PC-9 (cell line): Measurements from ENCODE around the gene APBB1IP. TPM values are rescaled to one million over a fixed set of nuclear protein-coding genes. Genes with fewer than 3 reads are reported as not detected.
"Not testable (repeated sequence)": the region's sequence is repeated elsewhere in the genome, so short reads cannot be mapped to it uniquely, and the experiment has no call there.

ENCODE experiments used
- BruUV-seq: library from RNA; stranded (reverse); fragments of 400-500 nt; replicated peaks from 2 replicates; lab custom pipeline; 2021; lab: Mats Ljungman, UMichigan
- CTCF ChIA-PET: fragments of 300-600 bp; sonication (Branson Sonifier 250); formaldehyde crosslinking; loops from one replicate; lab custom pipeline; 2022; ENCODE audit warnings: antibody characterized with exemption; lab: Charles Lee
- POLR2A ChIA-PET: fragments of 300-600 bp; sonication (Branson Sonifier 250); formaldehyde crosslinking; loops from one replicate; lab custom pipeline; 2022; ENCODE audit warnings: antibody characterized with exemption; ENCODE audit not compliant: unreplicated experiment; lab: Charles Lee
- DNase-seq, 2 experiments: peaks; one replicate each; pipeline versions ENCODE4 v3.0.0 to v3.0.0-alpha.2; 2015 to 2022; ENCODE audit warnings: mixed read lengths in 1 of 2
- H2AFZ ChIP-seq: fragments of 200-600 bp; sonication (generic); 2 replicates; pipeline ENCODE4 v1.8.1; 2017; ENCODE audit warnings: antibody characterized with exemption
- H3F3A ChIP-seq: fragments of 200-600 bp; sonication (generic); 2 replicates; pipeline ENCODE4 v1.8.1; 2017; ENCODE audit warnings: antibody characterized with exemption, mild to moderate bottlenecking, low read depth; ENCODE audit not compliant: insufficient read depth
- H3K27ac ChIP-seq: fragments of 200-600 bp; sonication (generic); 2 replicates; pipeline ENCODE4 v1.6.1; 2016; ENCODE audit warnings: mixed run types
- H3K27me3 ChIP-seq: fragments of 200-600 bp; sonication (generic); 2 replicates; pipeline ENCODE4 v1.6.1; 2016; ENCODE audit warnings: low read depth, mixed run types; ENCODE audit not compliant: insufficient read depth
- H3K36me3 ChIP-seq: fragments of 200-600 bp; sonication (generic); 2 replicates; pipeline ENCODE4 v1.6.1; 2016; ENCODE audit warnings: low read depth, mixed run types
- H3K4me1 ChIP-seq: fragments of 200-600 bp; sonication (generic); replicated peaks from 2 replicates; pipeline ENCODE4 v1.6.1; 2016; ENCODE audit warnings: mixed run types; ENCODE audit not compliant: insufficient read depth
- H3K4me2 ChIP-seq: fragments of 200-600 bp; sonication (generic); 2 replicates; pipeline ENCODE4 v1.6.1; 2017; ENCODE audit warnings: mixed run types
- H3K4me3 ChIP-seq: fragments of 200-600 bp; sonication (generic); 2 replicates; pipeline ENCODE4 v1.6.1; 2016; ENCODE audit warnings: mixed run types
- H3K79me2 ChIP-seq: fragments of 200-600 bp; sonication (generic); 2 replicates; pipeline ENCODE4 v1.6.1; 2017; ENCODE audit warnings: low read depth, mixed run types
- H3K9me2 ChIP-seq: fragments of 200-600 bp; sonication (generic); 2 replicates; pipeline ENCODE4 v1.8.1; 2017; ENCODE audit warnings: mild to moderate bottlenecking; ENCODE audit not compliant: insufficient read depth
- H3K9me3 ChIP-seq: fragments of 200-600 bp; sonication (generic); 2 replicates; pipeline ENCODE4 v1.8.1; 2016; ENCODE audit warnings: low read depth; ENCODE audit not compliant: insufficient read depth
- H4K20me1 ChIP-seq: fragments of 200-600 bp; sonication (generic); 2 replicates; pipeline ENCODE4 v1.8.1; 2017; ENCODE audit not compliant: insufficient read depth
- EZH2 ChIP-seq: fragments of 200-600 bp; sonication (generic); IDR thresholded peaks from 2 replicates; pipeline ENCODE4 v1.8.0; 2017; ENCODE audit warnings: antibody characterized with exemption, low read depth
- intact Hi-C: fragments of 100-400 bp; cut with micrococcal nuclease; formaldehyde crosslinking; loops from one replicate; pipeline ENCODE4 v1.10.0; 2022; ENCODE audit not compliant: unreplicated experiment
- total RNA-seq: library from RNA; stranded (reverse); gene quantifications from 2 replicates; pipeline ENCODE4 v1.2.3, GENCODE V29; 2021
- TF ChIP-seq, protein P1 (sequence below): fragments of 200-600 bp; sonication (generic); conservative IDR thresholded peaks from 2 replicates; pipeline ENCODE4 v1.6.1; 2017; ENCODE audit warnings: mixed run types, antibody characterized with exemption, mild to moderate bottlenecking, moderate library complexity

Gene APBB1IP
- total RNA-seq, 1 experiment from 2014 or later: not detected

DNA sequence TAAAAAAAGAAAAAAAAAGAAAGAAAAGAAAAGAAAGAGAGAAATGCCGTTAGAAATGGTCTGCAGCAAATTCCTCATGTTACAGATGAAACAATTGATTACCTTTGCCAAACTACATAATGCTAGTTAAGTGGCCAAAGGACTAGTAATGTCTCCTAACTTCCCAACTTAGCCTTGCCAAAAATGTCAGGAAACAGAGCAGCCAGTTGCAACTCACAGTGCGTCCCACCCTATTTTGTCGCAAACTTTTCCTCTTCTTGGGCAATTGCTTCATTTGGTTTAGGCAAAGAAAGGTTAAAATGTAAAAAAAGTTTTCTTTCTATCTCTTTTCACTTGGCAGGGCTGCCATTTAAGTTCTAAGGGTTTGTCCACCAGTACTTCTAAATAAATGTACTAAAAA is 53.1 kb downstream of the APBB1IP start:
- no peak overlapping the region for H3K4me2 ChIP-seq
- H3F3A ChIP-seq: no peaks in the 10 kb centered on the region
- H3K27ac ChIP-seq: no peak overlapping the region
- H3K4me1 ChIP-seq: no peaks in the 10 kb centered on the region
- H3K9me2 ChIP-seq: no peaks in the 10 kb centered on the region
- H3K4me3 ChIP-seq: no peak overlapping the region
- no TSS peak for BruUV-seq
- no peak for DNase-seq
- no peak for TF ChIP-seq EZH2
- TF ChIP-seq, protein P1, sequence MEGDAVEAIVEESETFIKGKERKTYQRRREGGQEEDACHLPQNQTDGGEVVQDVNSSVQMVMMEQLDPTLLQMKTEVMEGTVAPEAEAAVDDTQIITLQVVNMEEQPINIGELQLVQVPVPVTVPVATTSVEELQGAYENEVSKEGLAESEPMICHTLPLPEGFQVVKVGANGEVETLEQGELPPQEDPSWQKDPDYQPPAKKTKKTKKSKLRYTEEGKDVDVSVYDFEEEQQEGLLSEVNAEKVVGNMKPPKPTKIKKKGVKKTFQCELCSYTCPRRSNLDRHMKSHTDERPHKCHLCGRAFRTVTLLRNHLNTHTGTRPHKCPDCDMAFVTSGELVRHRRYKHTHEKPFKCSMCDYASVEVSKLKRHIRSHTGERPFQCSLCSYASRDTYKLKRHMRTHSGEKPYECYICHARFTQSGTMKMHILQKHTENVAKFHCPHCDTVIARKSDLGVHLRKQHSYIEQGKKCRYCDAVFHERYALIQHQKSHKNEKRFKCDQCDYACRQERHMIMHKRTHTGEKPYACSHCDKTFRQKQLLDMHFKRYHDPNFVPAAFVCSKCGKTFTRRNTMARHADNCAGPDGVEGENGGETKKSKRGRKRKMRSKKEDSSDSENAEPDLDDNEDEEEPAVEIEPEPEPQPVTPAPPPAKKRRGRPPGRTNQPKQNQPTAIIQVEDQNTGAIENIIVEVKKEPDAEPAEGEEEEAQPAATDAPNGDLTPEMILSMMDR: no peak
- ChIA-PET POLR2A (no interaction called here), CTCF (no interaction called here)
- H3K79me2 ChIP-seq: no peaks in the 10 kb centered on the region
- H2AFZ ChIP-seq: no peak overlapping the region
- no peaks in the 10 kb centered on the region for H3K36me3 ChIP-seq
- intact Hi-C loops: no loop called here
- H3K27me3 ChIP-seq: no peaks in the 10 kb centered on the region
- H4K20me1 ChIP-seq: no peaks in the 10 kb centered on the region
- H3K9me3 ChIP-seq: no peaks in the 10 kb centered on the region

DNA sequence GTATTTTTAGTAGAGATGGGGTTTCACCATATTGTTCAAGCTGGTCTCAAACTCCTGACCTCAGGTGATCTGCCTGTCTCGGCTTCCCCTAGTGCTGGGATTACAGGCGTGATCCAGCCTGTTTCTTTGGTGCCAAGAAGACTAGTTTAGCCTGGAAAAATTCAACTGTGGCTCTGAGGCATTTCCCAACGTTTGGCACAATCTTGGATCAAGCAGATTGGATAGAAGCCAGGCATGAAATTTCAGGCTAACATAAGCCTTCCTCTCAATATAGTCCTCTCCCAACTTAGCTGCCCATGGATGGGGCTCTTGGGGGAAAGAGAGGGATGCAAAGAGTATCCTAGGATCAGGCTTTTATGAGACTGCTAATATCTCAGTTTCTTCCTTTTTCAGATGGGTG is 53.8 kb downstream of the APBB1IP start:
- H2AFZ ChIP-seq: no peak overlapping the region
- TF ChIP-seq, protein P1: no peak
- no peak for TF ChIP-seq EZH2
- no peaks in the 10 kb centered on the region for H3K9me3 ChIP-seq
- no TSS peak for BruUV-seq
- H3K27me3 ChIP-seq: no peaks in the 10 kb centered on the region
- H3K79me2 ChIP-seq: no peaks in the 10 kb centered on the region
- no peak overlapping the region for H3K4me2 ChIP-seq
- H4K20me1 ChIP-seq: no peaks in the 10 kb centered on the region
- H3F3A ChIP-seq: no peaks in the 10 kb centered on the region
- H3K36me3 ChIP-seq: no peaks in the 10 kb centered on the region
- H3K27ac ChIP-seq: no peak overlapping the region
- POLR2A ChIA-PET: no interaction called here
- no peak for DNase-seq
- H3K4me1 ChIP-seq: no peaks in the 10 kb centered on the region
- H3K9me2 ChIP-seq: no peaks in the 10 kb centered on the region
- no peak overlapping the region for H3K4me3 ChIP-seq
- CTCF ChIA-PET: no interaction called here
- intact Hi-C loops: no loop called here

DNA sequence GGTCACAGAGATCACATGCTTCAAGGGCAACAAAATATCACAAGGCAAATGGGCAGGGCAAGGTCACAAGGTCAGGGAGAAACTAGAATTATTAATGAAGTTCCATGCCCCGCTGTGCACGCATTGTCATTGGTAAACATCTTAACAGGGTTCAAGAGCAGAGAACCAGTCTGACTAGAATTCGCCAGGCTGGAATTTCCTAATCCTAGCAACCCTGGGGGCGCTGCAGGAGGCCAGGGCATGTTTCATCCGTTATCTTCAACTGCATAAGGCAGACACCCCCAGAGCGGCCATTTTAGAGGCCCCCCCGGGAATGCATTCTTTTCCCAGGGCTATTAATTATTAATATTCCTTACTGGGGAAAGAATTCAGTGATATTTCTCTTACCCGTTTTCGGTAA is 54.6 kb downstream of the APBB1IP start:
- H3K4me1 ChIP-seq, H3K4me2 ChIP-seq, H3K27ac ChIP-seq, H4K20me1 ChIP-seq, H3K9me2 ChIP-seq, H3K27me3 ChIP-seq, BruUV-seq, H3K9me3 ChIP-seq, CTCF ChIA-PET, H3F3A ChIP-seq, intact Hi-C loops, H3K79me2 ChIP-seq, H3K4me3 ChIP-seq, DNase-seq, H3K36me3 ChIP-seq, H2AFZ ChIP-seq, POLR2A ChIA-PET: not testable (repeated sequence)

DNA sequence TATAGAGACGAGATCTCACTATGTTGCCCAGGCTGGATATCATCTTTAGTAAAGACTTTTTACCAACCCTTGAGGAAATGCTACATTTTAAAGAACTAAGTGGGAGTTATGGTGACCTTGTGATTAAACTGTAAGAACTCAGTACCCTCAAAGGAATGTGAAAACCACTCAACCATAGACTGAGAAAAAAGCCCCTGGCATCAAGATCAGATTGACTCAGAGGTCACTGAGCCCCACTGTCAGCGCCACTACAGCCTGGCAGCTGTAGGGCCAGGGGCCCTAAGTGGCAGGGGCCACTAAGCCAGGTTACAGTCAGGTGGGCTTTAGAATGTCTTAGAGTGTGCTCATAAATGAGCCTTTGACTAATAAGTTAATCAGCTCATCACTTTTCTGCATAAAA is 55.9 kb downstream of the APBB1IP start:
- no peak overlapping the region for H3K4me2 ChIP-seq
- H3K9me2 ChIP-seq: no peaks in the 10 kb centered on the region
- BruUV-seq: no TSS peak
- no peak overlapping the region for H3K4me3 ChIP-seq
- H3K27ac ChIP-seq: no peak overlapping the region
- H3K27me3 ChIP-seq: no peaks in the 10 kb centered on the region
- ChIA-PET CTCF (no interaction called here), POLR2A (interaction anchor here (0.6 kb wide), 1 partner anchor 529 kb away, joined by 12 read pairs; no protein-coding TSS in a partner anchor)
- intact Hi-C loops: no loop called here
- no peaks in the 10 kb centered on the region for H3K9me3 ChIP-seq
- no peak for TF ChIP-seq EZH2
- TF ChIP-seq, protein P1: no peak
- H3K36me3 ChIP-seq: no peaks in the 10 kb centered on the region
- no peaks in the 10 kb centered on the region for H3F3A ChIP-seq
- no peaks in the 10 kb centered on the region for H3K79me2 ChIP-seq
- H4K20me1 ChIP-seq: no peaks in the 10 kb centered on the region
- H2AFZ ChIP-seq: no peak overlapping the region
- DNase-seq: no peak
- no peaks in the 10 kb centered on the region for H3K4me1 ChIP-seq
